HG02943 (cell line): Measurements from ENCODE around the gene ARHGEF7.
"Not testable (repeated sequence)": the region's sequence is repeated elsewhere in the genome, so short reads cannot be mapped to it uniquely, and the experiment has no call there.

ENCODE experiments used
- ATAC-seq: cut with Tn5 transposase; IDR thresholded peaks from one replicate; pipeline ENCODE4 v1.9.1; 2021; ENCODE audit warnings: mild to moderate bottlenecking, low read depth, moderate library complexity; ENCODE audit not compliant: unreplicated experiment

ARHGEF7 gene, protein sequence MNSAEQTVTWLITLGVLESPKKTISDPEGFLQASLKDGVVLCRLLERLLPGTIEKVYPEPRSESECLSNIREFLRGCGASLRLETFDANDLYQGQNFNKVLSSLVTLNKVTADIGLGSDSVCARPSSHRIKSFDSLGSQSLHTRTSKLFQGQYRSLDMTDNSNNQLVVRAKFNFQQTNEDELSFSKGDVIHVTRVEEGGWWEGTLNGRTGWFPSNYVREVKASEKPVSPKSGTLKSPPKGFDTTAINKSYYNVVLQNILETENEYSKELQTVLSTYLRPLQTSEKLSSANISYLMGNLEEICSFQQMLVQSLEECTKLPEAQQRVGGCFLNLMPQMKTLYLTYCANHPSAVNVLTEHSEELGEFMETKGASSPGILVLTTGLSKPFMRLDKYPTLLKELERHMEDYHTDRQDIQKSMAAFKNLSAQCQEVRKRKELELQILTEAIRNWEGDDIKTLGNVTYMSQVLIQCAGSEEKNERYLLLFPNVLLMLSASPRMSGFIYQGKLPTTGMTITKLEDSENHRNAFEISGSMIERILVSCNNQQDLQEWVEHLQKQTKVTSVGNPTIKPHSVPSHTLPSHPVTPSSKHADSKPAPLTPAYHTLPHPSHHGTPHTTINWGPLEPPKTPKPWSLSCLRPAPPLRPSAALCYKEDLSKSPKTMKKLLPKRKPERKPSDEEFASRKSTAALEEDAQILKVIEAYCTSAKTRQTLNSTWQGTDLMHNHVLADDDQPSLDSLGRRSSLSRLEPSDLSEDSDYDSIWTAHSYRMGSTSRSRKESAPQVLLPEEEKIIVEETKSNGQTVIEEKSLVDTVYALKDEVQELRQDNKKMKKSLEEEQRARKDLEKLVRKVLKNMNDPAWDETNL

DNA sequence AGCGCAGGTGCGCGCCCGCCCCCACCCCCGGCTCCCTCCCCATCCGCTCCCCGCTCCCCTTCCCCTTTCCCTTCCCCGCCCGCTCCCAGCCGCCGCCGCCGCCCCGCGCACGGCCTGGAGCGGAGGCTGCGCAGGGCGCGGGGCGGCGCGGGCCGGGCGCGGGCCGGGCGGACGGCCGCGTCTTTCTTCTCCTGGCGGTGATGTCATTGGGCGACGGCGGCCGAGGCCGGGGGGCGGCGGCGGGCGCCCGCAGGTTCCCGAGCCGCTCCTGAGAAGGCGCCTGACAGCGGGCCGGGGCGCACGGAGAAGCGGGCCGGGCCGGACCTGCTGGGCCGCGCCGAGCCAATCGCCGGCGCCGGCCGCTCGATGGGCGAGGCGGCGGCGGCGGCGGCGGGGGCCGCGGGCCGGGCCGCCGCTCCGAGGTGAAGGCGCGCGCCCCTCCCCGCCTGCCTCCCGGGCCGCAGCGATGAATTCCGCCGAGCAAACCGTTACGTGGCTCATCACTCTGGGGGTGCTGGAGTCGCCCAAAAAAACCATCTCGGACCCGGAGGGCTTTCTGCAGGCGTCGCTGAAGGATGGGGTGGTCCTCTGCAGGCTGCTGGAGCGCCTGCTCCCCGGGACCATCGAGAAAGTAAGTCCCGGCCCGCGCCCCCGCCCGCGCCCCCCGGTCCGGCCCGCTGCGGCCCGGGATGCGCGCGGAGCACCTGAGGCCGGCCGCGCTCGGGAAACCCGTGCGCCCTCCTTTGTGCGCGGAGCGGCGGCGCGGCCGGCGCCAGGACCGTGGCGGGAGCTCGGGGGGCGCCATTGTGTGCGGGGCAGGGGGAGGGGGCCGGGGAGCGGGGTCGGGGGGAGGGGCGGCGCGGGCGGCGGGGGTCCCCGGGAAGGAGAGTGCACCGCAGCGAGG is at the start of gene ARHGEF7:
TSS of gene ARHGEF7 (plus strand) at position 250 of the 904 bp plus-strand sequence. CDS start at position 467, 217 bp downstream.
- ATAC-seq: no peak

DNA sequence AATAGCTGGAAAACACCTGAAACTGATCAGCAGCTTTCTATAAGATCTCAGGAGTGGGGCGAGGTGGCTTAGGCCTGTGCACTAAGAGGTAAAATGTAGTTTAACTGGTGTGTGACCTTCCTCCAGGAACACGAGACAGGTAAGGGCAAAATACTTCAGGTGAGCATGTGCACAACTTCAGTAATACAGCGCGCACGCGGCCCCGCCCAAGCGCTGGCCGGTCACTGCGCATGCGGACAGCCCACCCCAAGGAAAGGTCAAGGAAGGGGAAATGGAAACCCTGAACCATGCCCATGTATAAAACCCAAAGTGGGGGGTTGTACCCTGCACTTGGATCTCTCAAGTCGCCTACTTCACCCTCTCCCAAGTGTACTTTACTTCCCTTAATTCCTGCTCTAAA is 49.4 kb upstream of the ARHGEF7 start:
- ATAC-seq: no peak

DNA sequence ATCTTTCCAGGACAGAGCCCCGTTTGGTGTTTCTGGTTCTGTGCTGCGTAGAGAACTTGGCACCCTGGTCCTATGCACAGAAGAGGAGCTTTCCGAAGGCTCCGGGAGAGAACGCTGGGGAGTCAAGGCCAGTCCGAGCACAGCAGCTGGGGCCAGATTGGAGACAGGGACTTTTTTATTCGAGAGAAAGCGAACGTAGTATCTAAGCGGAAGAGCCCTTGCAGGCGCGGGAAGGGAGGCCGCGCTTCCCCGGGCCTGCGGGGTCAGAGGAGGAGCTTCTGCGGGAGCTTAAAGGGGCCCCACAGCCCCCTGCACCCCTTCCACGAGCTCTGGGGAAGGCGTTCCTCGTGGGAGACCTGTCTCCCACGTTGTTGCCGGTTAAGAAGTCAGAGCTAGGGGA is 48.6 kb upstream of the ARHGEF7 start:
- ATAC-seq: no peak

- ATAC-seq: no peak
Observed at GRCh38 chr13:111068009-111068350, 47.1 kb upstream of the ARHGEF7 start.

- ATAC-seq: not testable (repeated sequence)
Observed at GRCh38 chr13:111071120-111071519, 44.0 kb upstream of the ARHGEF7 start.

- not testable (repeated sequence) for ATAC-seq
Observed at GRCh38 chr13:111071526-111071925, 43.6 kb upstream of the ARHGEF7 start.

DNA sequence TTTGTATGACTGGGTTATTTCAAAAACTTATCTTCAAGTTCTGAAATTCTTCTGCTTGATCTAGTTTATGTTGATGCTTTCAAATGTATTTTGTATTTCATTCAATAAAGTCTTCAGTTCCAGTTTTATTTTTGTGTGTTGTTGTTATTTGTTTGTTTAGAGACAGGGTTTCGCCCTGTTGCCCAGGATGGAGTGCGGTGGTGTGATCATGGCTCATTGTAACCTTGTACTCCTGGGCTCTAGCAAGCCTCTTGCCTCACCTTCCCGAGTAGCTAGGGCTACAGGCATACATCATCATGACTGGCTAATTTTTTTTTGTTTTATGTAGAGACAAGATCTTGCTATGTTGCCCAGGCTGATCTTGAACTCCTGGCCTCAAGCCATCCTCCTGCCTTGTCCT is 40.3 kb upstream of the ARHGEF7 start:
- ATAC-seq: no peak

GRCh38 chr13:111076155-111077013 is 38.7 kb upstream of the ARHGEF7 start:
- ATAC-seq: no peak

DNA sequence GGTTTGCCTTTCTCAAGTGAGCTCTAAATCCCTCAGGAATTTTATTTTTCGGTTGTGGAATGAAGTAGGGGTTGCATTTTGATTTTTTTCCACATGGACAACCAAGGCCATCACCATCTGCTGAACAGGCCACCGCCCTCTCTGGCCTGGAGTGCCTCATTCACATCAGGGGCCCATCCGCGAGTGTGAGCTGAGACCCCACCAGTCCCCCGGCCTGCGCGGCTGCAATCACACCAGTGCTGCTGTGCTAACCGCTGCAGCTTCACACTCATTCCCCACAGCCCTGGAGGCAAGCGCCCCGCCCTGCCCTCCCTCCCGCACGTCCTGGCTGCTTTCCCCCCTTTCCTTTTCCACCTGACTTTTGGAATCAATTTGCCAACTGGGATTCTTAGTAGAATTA is 35.7 kb upstream of the ARHGEF7 start:
- no peak for ATAC-seq

- no peak for ATAC-seq
Observed at GRCh38 chr13:111080642-111081041, 34.5 kb upstream of the ARHGEF7 start.

GRCh38 chr13:111082240-111082639 is 32.9 kb upstream of the ARHGEF7 start:
- no peak for ATAC-seq

DNA sequence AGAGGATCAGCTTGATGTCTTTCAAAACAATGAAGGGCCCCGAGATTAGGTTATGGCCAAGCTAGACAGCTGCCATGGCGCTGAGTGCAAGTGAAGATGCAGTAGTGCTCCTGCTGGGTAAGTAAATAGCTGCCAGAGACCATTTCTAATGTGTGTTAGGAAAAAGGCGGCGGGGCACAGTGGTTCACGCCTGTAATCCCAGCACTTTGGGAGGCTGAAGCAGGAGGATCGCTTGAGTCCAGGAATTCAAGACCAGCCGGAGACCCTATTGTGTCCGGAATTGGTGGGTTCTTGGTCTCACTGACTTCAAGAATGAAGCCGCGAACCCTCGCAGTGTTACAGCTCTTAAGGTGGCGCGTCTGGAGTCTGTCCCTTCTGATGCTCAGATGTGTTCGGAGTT is 32.3 kb upstream of the ARHGEF7 start:
- not testable (repeated sequence) for ATAC-seq

- not testable (repeated sequence) for ATAC-seq
Observed at GRCh38 chr13:111083693-111084092, 31.4 kb upstream of the ARHGEF7 start.

- ATAC-seq: no peak
Observed at GRCh38 chr13:111090169-111090568, 24.9 kb upstream of the ARHGEF7 start.

DNA sequence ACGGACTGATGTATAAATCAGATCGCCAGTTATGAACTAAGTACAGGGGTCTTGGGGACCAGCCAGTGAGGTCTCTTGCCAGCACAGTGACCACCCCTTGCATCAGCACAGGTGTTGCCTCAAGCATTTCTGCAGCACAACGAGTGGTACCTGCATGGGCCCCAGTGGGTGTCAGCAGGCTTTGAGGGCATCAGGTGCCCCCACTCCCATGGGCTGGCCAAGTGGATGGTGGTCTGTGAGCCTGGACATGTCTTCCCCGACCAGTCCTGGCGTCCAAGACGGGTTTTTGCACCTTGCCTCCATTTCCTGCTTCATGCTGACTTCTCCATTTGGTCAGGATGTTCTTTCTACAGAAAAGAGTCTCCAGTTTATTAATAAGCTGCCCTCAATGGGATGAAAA is 22.4 kb upstream of the ARHGEF7 start:
- no peak for ATAC-seq

DNA sequence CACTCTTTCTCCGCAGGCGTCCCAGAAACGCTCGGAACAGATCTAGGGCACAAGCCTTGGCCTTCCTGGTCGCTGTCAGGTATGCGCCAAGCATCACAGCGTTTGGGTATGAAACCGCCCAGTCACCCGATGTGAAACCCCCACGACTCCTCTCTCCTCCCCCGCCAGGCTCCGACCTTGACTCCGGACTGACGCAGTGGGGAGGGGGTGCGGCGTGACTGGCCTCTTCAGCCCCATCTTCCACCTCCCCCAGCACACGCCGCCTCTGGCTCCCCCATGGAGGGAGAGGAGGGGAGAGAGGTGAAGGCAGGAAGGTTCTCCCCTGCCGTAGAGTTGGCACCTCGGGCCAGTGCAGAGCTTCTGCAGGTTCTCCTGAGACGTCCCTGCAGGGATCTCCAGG is 22.0 kb upstream of the ARHGEF7 start:
- ATAC-seq: no peak

GRCh38 chr13:111093634-111094033 is 21.5 kb upstream of the ARHGEF7 start:
- ATAC-seq: no peak

- ATAC-seq: no peak
Observed at GRCh38 chr13:111095031-111095840, 19.9 kb upstream of the ARHGEF7 start.
